Spleen (tissue), 7 donors: ENCODE measurements around the gene TBRG1.

Experiments used
- POLR2AphosphoS5 ChIP-seq, 3 donors: sonication (generic); formaldehyde crosslinking; IDR thresholded peaks; one replicate each; pipeline ENCODE4 v1.5.1; 2017; ENCODE audit warnings: antibody characterized with exemption in 3 of 3
- TF ChIP-seq, protein P1 (sequence below), 11 experiments: fragments of 200-600 bp in 7 of 11; fragments of 450-650 bp in 4 of 11; sonication (generic) in 4 of 11; IDR thresholded peaks in 8 of 11; conservative IDR thresholded peaks in 3 of 11; 1 replicate in 7 of 11; 2 replicates in 4 of 11; pipeline versions ENCODE4 v1.4.0 to v1.8.0; 2016 to 2021; ENCODE audit warnings: antibody characterized with exemption in 11 of 11, inconsistent platforms in 4 of 11, mild to moderate bottlenecking in 1 of 11
- donor health status: DM: no; HTN: no; CAD: no; lungs with moderate emphysema.
- donor health status: DM: no; HTN: no; CAD: no.
- donor health status: DM: no; HTN: no; CAD: no.

DNA sequence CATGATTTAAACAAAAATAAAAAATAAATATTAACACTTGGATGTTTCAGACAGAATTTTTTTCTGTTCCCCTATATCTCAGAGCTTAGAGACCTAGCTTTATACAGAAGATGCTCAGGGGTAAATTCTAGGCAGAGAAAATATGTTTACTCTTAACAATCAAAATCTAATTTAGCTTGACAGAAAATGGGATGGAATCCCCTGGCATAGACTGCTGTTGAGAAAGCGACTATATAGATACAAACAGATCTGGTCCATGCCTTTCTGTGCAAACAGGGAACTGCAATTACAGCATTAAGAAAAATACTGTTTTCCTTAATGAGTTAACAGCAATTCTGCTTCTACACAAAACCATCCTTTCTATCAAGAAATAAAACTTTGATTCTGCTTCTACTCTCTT, 36.3 kb downstream of the TBRG1 start:
- TF ChIP-seq, protein P1, sequence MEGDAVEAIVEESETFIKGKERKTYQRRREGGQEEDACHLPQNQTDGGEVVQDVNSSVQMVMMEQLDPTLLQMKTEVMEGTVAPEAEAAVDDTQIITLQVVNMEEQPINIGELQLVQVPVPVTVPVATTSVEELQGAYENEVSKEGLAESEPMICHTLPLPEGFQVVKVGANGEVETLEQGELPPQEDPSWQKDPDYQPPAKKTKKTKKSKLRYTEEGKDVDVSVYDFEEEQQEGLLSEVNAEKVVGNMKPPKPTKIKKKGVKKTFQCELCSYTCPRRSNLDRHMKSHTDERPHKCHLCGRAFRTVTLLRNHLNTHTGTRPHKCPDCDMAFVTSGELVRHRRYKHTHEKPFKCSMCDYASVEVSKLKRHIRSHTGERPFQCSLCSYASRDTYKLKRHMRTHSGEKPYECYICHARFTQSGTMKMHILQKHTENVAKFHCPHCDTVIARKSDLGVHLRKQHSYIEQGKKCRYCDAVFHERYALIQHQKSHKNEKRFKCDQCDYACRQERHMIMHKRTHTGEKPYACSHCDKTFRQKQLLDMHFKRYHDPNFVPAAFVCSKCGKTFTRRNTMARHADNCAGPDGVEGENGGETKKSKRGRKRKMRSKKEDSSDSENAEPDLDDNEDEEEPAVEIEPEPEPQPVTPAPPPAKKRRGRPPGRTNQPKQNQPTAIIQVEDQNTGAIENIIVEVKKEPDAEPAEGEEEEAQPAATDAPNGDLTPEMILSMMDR (IDR thresholded peaks at IDR 0.05 in 8 of 11, conservative IDR thresholded peaks at IDR 0.05 in 3 of 11): no peak
- TF ChIP-seq POLR2AphosphoS5 (IDR thresholded peaks at IDR 0.05): no peak
